ENCODE data around the gene OLFM1. TPM values are rescaled to one million over a fixed set of nuclear protein-coding genes. Genes with fewer than 3 reads are reported as not detected.

The OLFM1 gene
- total and polyA plus RNA-seq, 2 of the 4 experiments (the other 2 are of a cell fraction), result 0.36 to 0.38 TPM

GRCh38 chr9:135152614-135153334 is 65.3 kb downstream of the OLFM1 start:
- Histone ChIP-seq H4K8ac (ENCODE audit: low read depth in 2 of 2, low read length in 2 of 2) (no peak overlapping the region), H3K9me3 (ENCODE audit: control insufficient read depth, insufficient read depth, low read length) (peaks cover 47% of the 10 kb centered on the region), H3K4me3 (ENCODE audit: insufficient read depth, low read depth, low read length) (no peak overlapping the region), H2AK5ac (ENCODE audit: low read depth, low read length) (no peak overlapping the region), H3K23ac (ENCODE audit: low read depth, low read length) (no peak overlapping the region), H3K9me1 (ENCODE audit: insufficient read depth, low read length) (no peaks in the 10 kb centered on the region), H2BK15ac (ENCODE audit: low read depth, low read length) (no peak overlapping the region), H4K5ac (ENCODE audit: low read depth, low read length) (no peak overlapping the region), H2BK5ac (ENCODE audit: low read depth, low read length, poor library complexity, severe bottlenecking) (no peak overlapping the region), H4K91ac (ENCODE audit: insufficient read depth, low read depth, low read length) (no peak overlapping the region), H3K36me3 (ENCODE audit: control insufficient read depth, insufficient read depth, low read length) (no peaks in the 10 kb centered on the region), H3K9ac (ENCODE audit: low read depth, low read length) (no peak overlapping the region), H3K4me2 (ENCODE audit: low read depth, low read length) (no peak overlapping the region), H2BK20ac (ENCODE audit: low read depth, low read length) (no peak overlapping the region), H2AK9ac (replicated peaks; ENCODE audit: low read depth, low read length, poor library complexity) (no peak overlapping the region), H3K4me1 (ENCODE audit: control insufficient read depth, insufficient read depth, low read length) (no peaks in the 10 kb centered on the region), H3K14ac (replicated peaks; ENCODE audit: low read depth, low read length) (no peak overlapping the region), H3K79me1 (ENCODE audit: low read depth in 1 of 2, low read length in 2 of 2) (no peaks in the 10 kb centered on the region), H3K56ac (ENCODE audit: extremely low read depth, insufficient read depth, low read length) (no peak overlapping the region), H2AFZ (replicated peaks; ENCODE audit: low read length, poor library complexity) (no peak overlapping the region), H3K4ac (ENCODE audit: low read depth, low read length) (no peak overlapping the region), H2BK120ac (ENCODE audit: low read depth, low read length) (no peak overlapping the region), H3K27me3 (ENCODE audit: control insufficient read depth, insufficient read depth, low read length) (no peaks in the 10 kb centered on the region), H3K18ac (ENCODE audit: low read depth, low read length) (no peak overlapping the region), H3K27ac (ENCODE audit: insufficient read depth, low read length) (no peak overlapping the region), H4K20me1 (ENCODE audit: insufficient read depth, low read length) (no peaks in the 10 kb centered on the region)
- dilution Hi-C loops (cut with HindIII; ENCODE audit: low sequenced_read_pairs, unreplicated experiment), result no loop called here
- TF ChIP-seq POLR2A (IDR thresholded peaks at IDR 0.05; ENCODE audit: low read depth, low read length), result no peak
- ChIA-PET POLR2A (ENCODE audit: unreplicated experiment) (no interaction called here), CTCF (no interaction called here)
- 30% methylated on average over 4 of the region's 17 CpGs; no CpG with 5 or more reads in 1 of the 2 experiments for WGBS, 2 experiments (ENCODE audit: extremely low coverage in 2 of 2, insufficient read length in 1 of 2)
- in situ Hi-C loops (cut with MboI; ENCODE audit: low sequenced_read_pairs), result no loop called here
- no TSS peak for BruUV-seq (replicated peaks)
- no peak for ATAC-seq (ENCODE audit: low read depth)
- DNase-seq, result no peak
- intact Hi-C loops (cut with micrococcal nuclease), result no loop called here

Data from IMR-90 (cell line).